Tibial artery (tissue), 4 donors: Measurements from ENCODE around the gene SAP130.

ENCODE experiments used
- DNase-seq, 2 donors: peaks; one replicate each; pipeline ENCODE4 v3.0.0-alpha.2; 2019
- H3K27ac ChIP-seq, 2 donors: fragments of 200-600 bp; sonication (generic) in 1 of 2; 1 replicate in 1 of 2; 2 replicates in 1 of 2; pipeline ENCODE4 v1.5.1; 2018 to 2019; ENCODE audit warnings: mild to moderate bottlenecking in 1 of 2
- H3K27me3 ChIP-seq, 2 donors: fragments of 200-600 bp; sonication (generic) in 1 of 2; one replicate each; pipeline versions ENCODE4 v1.5.1 to v1.6.0; 2016 to 2019
- H3K36me3 ChIP-seq, 3 donors: fragments of 200-600 bp; sonication (generic) in 2 of 3; one replicate each; pipeline ENCODE4 v1.5.1; 2016 to 2019; ENCODE audit warnings: mild to moderate bottlenecking in 2 of 3
- H3K4me1 ChIP-seq, 4 donors: fragments of 200-600 bp; sonication (generic) in 2 of 4; 1 replicate in 3 of 4; 2 replicates in 1 of 4; pipeline ENCODE4 v1.5.1; 2016 to 2019
- H3K4me3 ChIP-seq, 2 donors: fragments of 200-600 bp; sonication (generic) in 1 of 2; 1 replicate in 1 of 2; 2 replicates in 1 of 2; pipeline ENCODE4 v1.5.1; 2018 to 2019; ENCODE audit warnings: mild to moderate bottlenecking in 2 of 2
- H3K9me3 ChIP-seq, 3 donors: fragments of 200-600 bp; sonication (generic) in 1 of 3; one replicate each; pipeline ENCODE4 v1.5.1; 2016 to 2019
- intact Hi-C: fragments of 100-400 bp; cut with DNase I; formaldehyde crosslinking; loops from one replicate; pipeline ENCODE4 v1.15.0; 2023; ENCODE audit warnings: low total_unique reads
- TF ChIP-seq, protein P1 (sequence below), 2 experiments: fragments of 200-600 bp in 1 of 2; fragments of 450-650 bp in 1 of 2; IDR thresholded peaks; one replicate each; pipeline ENCODE4 v1.5.1; 2017 to 2019; ENCODE audit warnings: antibody characterized with exemption in 2 of 2, mild to moderate bottlenecking in 1 of 2, moderate library complexity in 1 of 2

The SAP130 gene

GRCh38 chr2:127942002-127942401 is 85.9 kb downstream of the SAP130 start:
- no peaks in the 10 kb centered on the region for H3K27me3 ChIP-seq
- DNase-seq: no peak
- TF ChIP-seq, protein P1, sequence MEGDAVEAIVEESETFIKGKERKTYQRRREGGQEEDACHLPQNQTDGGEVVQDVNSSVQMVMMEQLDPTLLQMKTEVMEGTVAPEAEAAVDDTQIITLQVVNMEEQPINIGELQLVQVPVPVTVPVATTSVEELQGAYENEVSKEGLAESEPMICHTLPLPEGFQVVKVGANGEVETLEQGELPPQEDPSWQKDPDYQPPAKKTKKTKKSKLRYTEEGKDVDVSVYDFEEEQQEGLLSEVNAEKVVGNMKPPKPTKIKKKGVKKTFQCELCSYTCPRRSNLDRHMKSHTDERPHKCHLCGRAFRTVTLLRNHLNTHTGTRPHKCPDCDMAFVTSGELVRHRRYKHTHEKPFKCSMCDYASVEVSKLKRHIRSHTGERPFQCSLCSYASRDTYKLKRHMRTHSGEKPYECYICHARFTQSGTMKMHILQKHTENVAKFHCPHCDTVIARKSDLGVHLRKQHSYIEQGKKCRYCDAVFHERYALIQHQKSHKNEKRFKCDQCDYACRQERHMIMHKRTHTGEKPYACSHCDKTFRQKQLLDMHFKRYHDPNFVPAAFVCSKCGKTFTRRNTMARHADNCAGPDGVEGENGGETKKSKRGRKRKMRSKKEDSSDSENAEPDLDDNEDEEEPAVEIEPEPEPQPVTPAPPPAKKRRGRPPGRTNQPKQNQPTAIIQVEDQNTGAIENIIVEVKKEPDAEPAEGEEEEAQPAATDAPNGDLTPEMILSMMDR (IDR thresholded peaks at IDR 0.05): no peak
- H3K4me1 ChIP-seq: no peaks in the 10 kb centered on the region
- no peak overlapping the region for H3K27ac ChIP-seq
- H3K9me3 ChIP-seq: no peaks in the 10 kb centered on the region
- H3K36me3 ChIP-seq: peaks cover 51 to 69% (median 64%) of the 10 kb centered on the region in 3 donors
- intact Hi-C loops: no loop called here
- no peak overlapping the region for H3K4me3 ChIP-seq

- no peak for DNase-seq
- Histone ChIP-seq H3K27me3 (no peaks in the 10 kb centered on the region), H3K9me3 (no peaks in the 10 kb centered on the region), H3K27ac (no peak overlapping the region), H3K4me3 (no peak overlapping the region), H3K4me1 (no peaks in the 10 kb centered on the region), H3K36me3 (peaks cover 46 to 64% (median 59%) of the 10 kb centered on the region in 3 donors)
- intact Hi-C loops: no loop called here
- TF ChIP-seq, protein P1 (IDR thresholded peaks at IDR 0.05): no peak
Observed at GRCh38 chr2:127941461-127941860, 86.4 kb downstream of the SAP130 start.

GRCh38 chr2:127940641-127941040 is 87.2 kb downstream of the SAP130 start:
- H3K27ac ChIP-seq: no peak overlapping the region
- H3K4me1 ChIP-seq: no peaks in the 10 kb centered on the region
- H3K27me3 ChIP-seq: no peaks in the 10 kb centered on the region
- peaks cover 37 to 56% (median 52%) of the 10 kb centered on the region in 3 donors for H3K36me3 ChIP-seq
- intact Hi-C loops: no loop called here
- TF ChIP-seq, protein P1 (IDR thresholded peaks at IDR 0.05): no peak
- H3K4me3 ChIP-seq: no peak overlapping the region
- DNase-seq: no peak
- H3K9me3 ChIP-seq: no peaks in the 10 kb centered on the region

- DNase-seq: no peak
- no peaks in the 10 kb centered on the region for H3K27me3 ChIP-seq
- TF ChIP-seq, protein P1 (IDR thresholded peaks at IDR 0.05): no peak
- H3K27ac ChIP-seq: no peak overlapping the region
- H3K4me3 ChIP-seq: no peak overlapping the region
- intact Hi-C loops: no loop called here
- H3K9me3 ChIP-seq: no peaks in the 10 kb centered on the region
- H3K4me1 ChIP-seq: no peaks in the 10 kb centered on the region
- peaks cover 0 to 3% (median 1%) of the 10 kb centered on the region in 3 donors for H3K36me3 ChIP-seq
Observed at GRCh38 chr2:127935337-127935736, 92.5 kb downstream of the SAP130 start.

GRCh38 chr2:127932199-127932876 is 95.5 kb downstream of the SAP130 start:
- no peak overlapping the region for H3K27ac ChIP-seq

More at GRCh38 chr2:127932199-127932876, 95.5 kb downstream of the SAP130 start:
- Histone ChIP-seq H3K4me1 (no peaks in the 10 kb centered on the region), H3K27me3 (no peaks in the 10 kb centered on the region), H3K9me3 (no peaks in the 10 kb centered on the region), H3K36me3 (no peaks in the 10 kb centered on the region), H3K4me3 (no peak overlapping the region)
- no peak for DNase-seq
- intact Hi-C loops: no loop called here
- TF ChIP-seq, protein P1 (IDR thresholded peaks at IDR 0.05): no peak
